ENCODE results near the gene VPS4A.
"Not testable (repeated sequence)": the region's sequence is repeated elsewhere in the genome, so short reads cannot be mapped to it uniquely, and the experiment has no call there.

The VPS4A gene

GRCh38 chr16:69310653-69311532 is at the start of gene VPS4A:
Gene VPS4A, plus strand, starts transcription at chr16:69311350. Its CDS starts 162 bp downstream, at chr16:69311512.
- peak; percentile 94 to 98 (median 97) for DNase-seq (ENCODE audit: low read depth in 3 of 3, low spot score in 1 of 3)

DNA sequence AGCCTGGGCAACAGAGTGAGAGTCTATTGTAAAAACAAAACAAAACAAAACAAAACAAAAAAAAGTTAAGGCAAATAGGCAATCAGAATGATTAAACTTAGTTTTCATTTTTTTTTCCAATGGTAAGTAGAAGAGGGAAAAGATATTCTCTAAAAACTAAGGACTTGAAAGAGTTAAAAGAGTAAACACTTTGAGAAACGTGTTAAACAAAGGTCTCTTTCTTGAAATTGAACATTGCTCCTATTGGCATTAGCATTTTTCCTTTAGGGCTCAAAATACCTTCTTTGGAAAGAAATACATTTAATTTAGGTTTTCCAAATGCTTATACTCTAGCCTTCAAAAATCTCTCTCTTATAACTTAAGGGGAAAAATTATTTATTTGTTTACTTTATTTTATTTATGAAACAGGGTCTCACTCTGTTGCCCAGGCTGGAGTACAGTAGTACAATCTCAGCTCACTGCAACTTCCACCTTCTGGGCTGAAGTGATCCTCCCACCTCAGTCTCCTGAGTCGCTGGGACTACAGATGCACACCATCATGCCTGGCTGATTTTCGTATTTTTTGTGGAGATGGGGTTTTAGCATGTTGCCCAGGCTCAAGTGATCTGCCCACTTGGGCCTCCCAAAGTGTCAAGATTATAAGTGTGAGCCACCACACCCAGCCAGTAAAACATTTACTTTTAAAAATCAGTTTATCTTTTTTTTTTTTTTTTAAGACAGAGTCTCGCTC is 44.7 kb upstream of the VPS4A start:
- no peak for DNase-seq (ENCODE audit: low read depth in 3 of 3, low spot score in 1 of 3)

DNA sequence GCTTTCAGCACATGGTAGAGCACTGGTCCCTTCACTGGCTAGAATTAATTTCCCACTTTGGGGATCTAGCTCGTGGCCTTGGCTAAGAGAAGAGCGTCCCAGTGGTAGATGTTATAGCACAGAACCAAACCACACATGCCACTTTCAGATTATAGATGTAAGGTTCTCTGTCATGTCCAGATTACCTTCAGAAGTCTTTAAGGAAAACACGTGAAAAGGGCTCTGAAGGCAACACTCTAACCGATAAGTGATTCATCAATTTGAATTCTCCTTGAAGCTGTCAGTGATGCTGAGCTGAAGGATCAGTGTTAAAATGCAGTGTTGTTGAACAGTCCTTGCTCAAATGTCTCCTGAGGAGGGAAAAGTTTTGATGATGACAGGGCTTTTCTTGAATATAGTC is 43.5 kb upstream of the VPS4A start:
- DNase-seq (ENCODE audit: low read depth in 3 of 3, low spot score in 1 of 3): no peak

DNA sequence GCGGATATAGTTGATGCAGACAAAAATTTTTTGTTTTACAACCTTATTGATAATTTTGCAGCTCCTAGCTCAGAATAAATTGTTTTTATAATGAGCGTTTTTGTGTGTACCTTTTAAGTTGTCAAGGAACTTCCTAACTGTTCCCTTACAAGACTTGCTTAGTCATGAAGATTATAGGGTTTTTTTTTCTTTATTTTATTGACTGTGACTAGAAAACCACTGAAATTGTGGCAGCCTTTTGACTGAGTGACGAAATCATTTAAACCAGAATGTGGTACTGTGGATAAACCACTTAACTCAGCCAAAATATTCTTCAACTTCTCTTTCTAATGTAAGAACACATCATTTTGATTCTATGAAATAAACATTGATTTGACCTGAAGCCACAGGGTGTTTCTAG is 40.8 kb upstream of the VPS4A start:
- no peak for DNase-seq (ENCODE audit: low read depth in 3 of 3, low spot score in 1 of 3)

- DNase-seq (ENCODE audit: low read depth in 3 of 3, low spot score in 1 of 3): no peak
Observed at GRCh38 chr16:69270831-69271230, 40.3 kb upstream of the VPS4A start.

DNA sequence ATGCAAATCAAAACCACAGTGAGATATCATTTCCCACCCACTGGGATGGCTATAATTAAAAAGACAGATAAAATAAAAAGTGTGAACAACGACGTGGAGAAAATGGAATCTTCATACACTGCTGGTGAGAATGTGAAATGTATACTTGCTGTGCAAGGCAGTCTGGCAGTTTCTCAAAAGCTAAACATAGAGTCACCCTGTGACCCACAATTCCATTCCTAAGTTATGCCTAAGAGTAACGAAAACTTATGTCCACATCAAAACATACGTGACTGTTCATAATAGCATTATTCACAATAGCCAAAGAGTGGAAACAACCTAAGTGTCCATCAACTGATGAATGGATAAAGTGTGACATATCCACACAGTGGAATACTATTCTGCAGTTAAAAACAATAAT is 38.1 kb upstream of the VPS4A start:
- DNase-seq (ENCODE audit: low read depth in 3 of 3, low spot score in 1 of 3): no peak

DNA sequence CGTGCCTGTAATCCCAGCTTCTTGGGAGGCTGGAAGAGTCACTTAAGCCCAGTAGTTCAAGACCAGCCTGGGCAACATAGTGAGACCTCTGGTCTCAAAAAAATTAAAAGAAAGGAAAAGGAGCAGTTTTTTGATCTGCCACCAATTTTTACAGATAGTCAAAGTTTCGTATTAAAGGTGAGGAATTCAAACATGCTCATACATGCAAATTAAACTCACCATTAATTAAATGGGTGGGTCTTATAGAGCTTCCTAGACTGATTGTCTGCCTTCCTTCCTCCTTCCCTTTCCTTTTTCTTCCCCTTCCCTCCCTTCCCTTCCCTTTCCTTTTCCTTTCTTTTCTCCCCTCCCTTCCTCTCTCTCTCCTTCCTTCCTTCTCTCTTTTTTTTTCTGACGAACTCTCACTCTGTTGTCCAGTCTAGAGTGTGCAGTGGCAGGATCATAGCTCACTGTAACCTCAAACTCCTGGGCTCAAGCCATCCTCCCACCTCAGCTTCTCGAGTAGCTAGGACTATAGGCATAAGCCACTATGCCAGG is 36.4 kb upstream of the VPS4A start:
- no peak for DNase-seq (ENCODE audit: low read depth in 3 of 3, low spot score in 1 of 3)

DNA sequence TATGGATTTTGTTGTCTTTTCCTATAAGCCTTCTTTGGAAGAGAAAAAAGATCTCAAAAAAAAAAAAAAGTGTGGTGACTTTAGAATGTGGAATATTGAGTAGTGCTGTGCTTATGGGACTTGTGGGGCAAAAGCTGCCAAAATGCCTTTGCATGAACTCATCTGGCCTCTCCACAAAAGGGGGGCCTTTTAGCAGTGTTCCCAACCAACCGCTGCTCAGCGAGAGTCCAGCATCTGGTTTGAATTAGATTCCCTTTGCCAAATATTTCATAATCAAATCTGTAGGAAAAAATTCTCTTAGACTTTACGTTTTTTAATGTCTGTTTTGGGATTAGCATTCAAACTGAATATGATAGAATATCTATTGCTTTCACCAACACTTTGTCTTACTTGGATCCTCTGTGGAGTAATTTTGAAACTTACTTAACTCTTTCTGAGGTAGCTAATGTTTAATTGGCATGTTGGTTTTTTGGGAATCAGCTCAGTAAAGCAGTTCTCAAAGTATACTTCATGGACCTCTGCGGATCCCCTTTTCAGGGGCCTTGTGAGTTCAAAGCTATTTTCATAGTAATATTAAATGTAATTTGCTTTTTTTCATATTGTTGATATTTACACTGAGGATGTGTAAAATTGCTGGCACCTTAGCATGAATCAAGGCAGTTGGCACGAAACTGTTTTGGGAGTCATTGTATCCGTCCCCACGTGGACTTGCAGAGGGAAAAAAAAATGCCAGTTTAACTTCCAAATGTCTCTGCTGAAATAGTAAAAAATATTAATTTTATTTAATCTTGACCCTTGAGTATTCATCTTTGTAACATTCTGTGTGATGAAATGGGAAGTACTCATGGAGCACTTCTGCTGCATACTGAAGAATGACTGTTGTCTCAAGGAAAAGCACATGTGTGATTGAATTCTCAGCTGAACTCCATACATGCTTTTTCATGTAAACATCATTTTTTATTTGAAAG is 34.7 kb upstream of the VPS4A start:
- no peak for DNase-seq (ENCODE audit: low read depth in 3 of 3, low spot score in 1 of 3)

DNA sequence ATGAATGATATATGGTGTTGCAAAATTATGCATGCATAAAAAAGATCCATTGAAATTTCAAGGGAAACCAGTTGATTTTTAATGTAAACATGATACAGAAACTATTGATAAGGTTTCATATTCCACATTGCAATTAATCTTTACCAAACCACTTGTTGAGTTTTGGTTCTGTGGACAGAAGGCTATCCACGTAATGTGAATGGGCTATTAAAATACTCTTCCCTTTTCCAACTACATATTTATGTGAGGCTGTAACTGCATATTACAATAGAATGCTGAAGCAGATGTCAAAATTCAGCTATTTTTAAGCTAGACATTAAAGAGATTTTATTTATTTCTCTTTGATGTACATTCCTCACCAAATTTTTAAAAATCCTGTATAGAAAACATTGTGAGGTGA is 33.7 kb upstream of the VPS4A start:
- DNase-seq (ENCODE audit: low read depth in 3 of 3, low spot score in 1 of 3): no peak

DNA sequence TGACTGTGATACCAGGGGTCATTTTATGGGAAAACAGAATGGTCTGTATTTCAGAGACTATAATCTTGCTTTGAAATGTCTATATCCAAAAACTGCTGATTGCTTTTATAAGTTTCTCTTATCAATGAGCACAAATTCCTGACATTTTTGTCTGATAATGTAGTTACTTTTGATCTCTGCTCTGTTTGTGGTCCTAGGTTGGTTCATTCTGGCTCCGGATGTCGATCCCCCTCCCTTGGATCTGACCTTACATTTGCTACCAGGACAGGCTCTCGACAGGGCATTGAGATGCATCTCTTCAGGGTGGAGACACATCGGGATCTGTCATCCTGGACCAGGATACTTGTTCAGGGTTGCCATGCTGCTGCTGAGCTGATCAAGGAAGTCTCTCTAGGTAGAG is 27.3 kb upstream of the VPS4A start:
- DNase-seq (ENCODE audit: low read depth in 3 of 3, low spot score in 1 of 3): no peak

DNA sequence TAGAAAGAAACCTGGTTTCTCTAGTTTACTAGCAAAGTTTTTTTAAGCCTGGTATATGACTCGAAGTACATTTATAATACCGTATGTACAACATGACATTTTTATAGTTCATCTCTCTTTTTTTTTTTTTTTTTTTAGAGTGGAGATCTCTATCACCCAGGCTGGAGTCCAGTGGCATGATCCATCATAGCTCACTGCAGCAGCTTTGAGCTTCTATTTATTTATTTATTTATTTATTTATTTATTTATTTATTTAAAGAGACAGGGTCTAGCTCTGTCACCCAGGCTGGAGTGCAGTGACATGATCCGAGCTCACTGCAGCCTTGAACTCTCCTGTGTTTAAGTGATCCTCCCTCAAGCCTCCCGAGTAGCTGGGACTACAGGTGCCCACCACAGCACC is 25.9 kb upstream of the VPS4A start:
- DNase-seq (ENCODE audit: low read depth in 3 of 3, low spot score in 1 of 3): no peak

- DNase-seq (ENCODE audit: low read depth in 3 of 3, low spot score in 1 of 3): peak in 1 of 3 donors; percentile 4
Observed at GRCh38 chr16:69286941-69287713, 24.0 kb upstream of the VPS4A start.

DNA sequence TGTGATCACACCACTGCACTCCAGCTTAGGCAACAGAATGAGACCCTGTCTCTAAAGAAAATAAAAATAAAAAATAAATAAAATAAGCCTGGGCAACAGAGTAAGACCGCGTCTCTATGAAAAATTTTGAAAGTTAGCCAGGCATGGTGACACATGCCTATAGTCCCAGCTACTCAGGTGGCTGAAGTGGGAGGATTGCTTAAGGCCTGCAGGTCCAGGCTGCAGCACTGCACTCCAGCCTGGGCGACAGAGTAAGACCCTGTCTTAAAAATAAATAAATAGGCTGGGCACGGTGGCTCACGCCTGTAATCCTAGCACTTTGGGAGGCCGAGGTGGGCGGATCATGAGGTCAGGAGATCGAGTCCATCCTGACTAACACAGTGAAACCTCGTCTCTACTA is 19.5 kb upstream of the VPS4A start:
- DNase-seq (ENCODE audit: low read depth in 3 of 3, low spot score in 1 of 3): not testable (repeated sequence)

DNA sequence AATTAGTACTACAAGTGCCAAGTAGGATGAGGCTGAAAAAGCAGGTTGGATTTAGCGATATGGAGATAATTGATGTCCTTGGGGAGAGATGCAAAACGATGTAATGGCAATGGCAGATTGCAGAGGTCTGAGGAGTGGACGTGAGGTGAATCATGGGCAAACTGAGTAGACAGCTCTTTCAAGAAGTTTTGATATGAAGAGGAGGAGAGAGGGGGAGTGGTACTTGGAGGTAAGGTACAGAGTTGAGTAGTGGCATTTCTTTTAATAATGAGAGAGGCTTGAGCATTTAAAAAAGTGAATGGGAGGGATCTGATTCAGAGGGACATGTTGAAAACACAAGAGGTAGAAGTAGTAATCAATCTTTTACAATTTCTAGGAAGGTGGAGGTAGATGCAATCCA is 17.7 kb upstream of the VPS4A start:
- DNase-seq (ENCODE audit: low read depth in 3 of 3, low spot score in 1 of 3): no peak

DNA sequence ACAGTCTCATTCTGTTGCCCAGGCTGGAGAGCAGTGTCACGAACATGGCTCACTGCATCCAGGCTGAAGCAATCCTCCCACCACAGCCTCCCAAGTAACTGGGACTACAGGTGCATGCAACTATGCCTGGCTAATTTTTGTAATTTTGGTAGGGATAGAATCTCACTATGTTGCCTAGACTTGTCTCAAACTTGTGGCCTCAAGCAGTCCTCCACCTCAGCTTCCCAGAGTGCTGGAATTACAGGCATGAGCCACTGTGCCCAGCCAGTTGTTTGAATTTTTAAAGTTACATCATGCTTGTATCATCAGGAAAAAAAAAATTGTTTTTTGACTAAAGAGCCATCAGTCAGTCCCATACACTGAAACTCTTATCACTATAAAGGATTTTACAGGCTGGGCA is 17.1 kb upstream of the VPS4A start:
- DNase-seq (ENCODE audit: low read depth in 3 of 3, low spot score in 1 of 3): no peak

DNA sequence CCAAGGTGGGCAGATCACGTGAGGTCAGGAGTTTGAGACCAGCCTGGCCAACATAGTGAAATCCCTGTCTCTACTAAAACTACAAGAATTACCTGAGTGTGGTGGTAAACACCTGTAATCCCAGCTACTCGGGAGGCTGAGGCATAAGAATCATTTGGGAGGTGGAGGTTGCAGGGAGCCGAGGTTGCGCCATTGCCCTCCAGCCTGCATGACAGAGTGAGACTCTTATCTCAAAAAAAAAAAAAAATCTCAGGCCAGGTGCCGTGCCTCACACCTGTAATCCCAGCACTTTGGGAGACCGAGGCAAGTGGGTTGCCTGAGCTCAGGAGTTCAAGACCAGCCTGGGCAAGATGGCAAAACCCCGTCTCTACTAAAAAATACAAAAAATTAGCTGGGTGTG is 14.4 kb upstream of the VPS4A start:
- DNase-seq (ENCODE audit: low read depth in 3 of 3, low spot score in 1 of 3): not testable (repeated sequence)

- DNase-seq (ENCODE audit: low read depth in 3 of 3, low spot score in 1 of 3): no peak
Observed at GRCh38 chr16:69298261-69298660, 12.9 kb upstream of the VPS4A start.

DNA sequence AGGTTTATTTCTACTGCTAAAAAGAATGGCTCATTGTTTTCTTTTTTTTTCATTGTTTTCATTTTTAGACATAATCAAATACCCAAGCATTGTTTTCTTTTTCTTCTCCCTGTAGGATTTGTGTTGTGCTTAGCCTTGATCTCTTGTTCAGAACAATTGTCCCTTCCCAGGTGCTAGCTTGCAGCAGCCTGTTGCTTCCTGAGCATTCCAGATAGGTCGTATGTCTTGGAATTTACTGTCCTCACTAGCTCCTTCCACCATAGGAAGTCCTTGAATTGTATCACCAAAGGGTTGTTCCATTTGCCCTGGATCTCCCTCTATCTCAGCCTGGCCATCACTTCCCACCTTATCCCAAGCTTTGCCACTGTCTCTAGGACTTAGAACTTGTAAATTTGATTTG is 10.0 kb upstream of the VPS4A start:
- DNase-seq (ENCODE audit: low read depth in 3 of 3, low spot score in 1 of 3): no peak

- DNase-seq (ENCODE audit: low read depth in 3 of 3, low spot score in 1 of 3): no peak
Observed at GRCh38 chr16:69301861-69302260, 9.3 kb upstream of the VPS4A start.

- no peak for DNase-seq (ENCODE audit: low read depth in 3 of 3, low spot score in 1 of 3)
Observed at GRCh38 chr16:69302301-69302700, 8.8 kb upstream of the VPS4A start.

Measured in stimulated activated CD4-positive, alpha-beta T cell treated with anti-CD3 and anti-CD28 coated beads, TNF-alpha, amount 100 ng/mL, for 1 hour (primary cell).